VCaP (cell line): ENCODE results near the gene PAX8.
"Not testable (repeated sequence)": the region's sequence is repeated elsewhere in the genome, so short reads cannot be mapped to it uniquely, and the experiment has no call there.

ENCODE experiments used
- H3K27ac ChIP-seq: fragments of 450-650 bp; 2 replicates; pipeline ENCODE4 v1.5.1; 2017
- CTCF ChIP-seq: fragments of 450-650 bp; conservative IDR thresholded peaks from 2 replicates; pipeline ENCODE4 v1.5.1; 2017; ENCODE audit warnings: mild to moderate bottlenecking, moderate library complexity

PAX8 gene

GRCh38 chr2:113278742-113279139 is at the start of gene PAX8:
TSS of gene PAX8 (minus strand) at chr2:113278921. CDS start at chr2:113278394, 527 bp downstream.
- TF ChIP-seq CTCF: no peak
- H3K27ac ChIP-seq: no peak within 1 kb of the TSS

- no peak for TF ChIP-seq CTCF
- no peak overlapping the region for H3K27ac ChIP-seq
Observed at GRCh38 chr2:113328043-113328442, 49.3 kb upstream of the PAX8 start.

- peak overlapping the region; percentile 37; the same call in 1 of the 2 replicates for H3K27ac ChIP-seq
Observed at GRCh38 chr2:113325161-113325731, 46.5 kb upstream of the PAX8 start.

- peak overlapping the region; percentile 37; the same call in 1 of the 2 replicates for H3K27ac ChIP-seq
- TF ChIP-seq CTCF: no peak
Observed at GRCh38 chr2:113324684-113325160, 46.0 kb upstream of the PAX8 start.

GRCh38 chr2:113323129-113323528 is 44.4 kb upstream of the PAX8 start:
- H3K27ac ChIP-seq: not testable (repeated sequence)

GRCh38 chr2:113320106-113320505 is 41.4 kb upstream of the PAX8 start:
- not testable (repeated sequence) for H3K27ac ChIP-seq

GRCh38 chr2:113318941-113319340 is 40.2 kb upstream of the PAX8 start:
- H3K27ac ChIP-seq: not testable (repeated sequence)

- no peak for TF ChIP-seq CTCF
- no peak overlapping the region for H3K27ac ChIP-seq
Observed at GRCh38 chr2:113316085-113316484, 37.4 kb upstream of the PAX8 start.

GRCh38 chr2:113314663-113315062 is 35.9 kb upstream of the PAX8 start:
- not testable (repeated sequence) for H3K27ac ChIP-seq

GRCh38 chr2:113314176-113314575 is 35.5 kb upstream of the PAX8 start:
- H3K27ac ChIP-seq: not testable (repeated sequence)

GRCh38 chr2:113311781-113312180 is 33.1 kb upstream of the PAX8 start:
- not testable (repeated sequence) for H3K27ac ChIP-seq

- not testable (repeated sequence) for H3K27ac ChIP-seq
Observed at GRCh38 chr2:113311191-113311590, 32.5 kb upstream of the PAX8 start.
